Activated CD4-positive, alpha-beta memory T cell treated with anti-CD3 and anti-CD28 coated beads for 36 hours (primary cell): Measurements from ENCODE around the gene PLEKHH1. TPM values are rescaled to one million over a fixed set of nuclear protein-coding genes. Genes with fewer than 3 reads are reported as not detected.
A peak's percentile ranks its signal among the peaks of the same experiment; 100 is the strongest.
"Not testable (repeated sequence)": the region's sequence is repeated elsewhere in the genome, so short reads cannot be mapped to it uniquely, and the experiment has no call there.

Experiments
- CTCF ChIA-PET: fragments of 350-600 bp; sonication (Branson Sonifier 250); formaldehyde crosslinking; loops from one replicate; lab custom pipeline; 2021; ENCODE audit warnings: antibody characterized with exemption, inconsistent platforms; lab: Charles Lee
- POLR2A ChIA-PET: fragments of 350-600 bp; sonication (Branson Sonifier 250); formaldehyde crosslinking; loops from one replicate; lab custom pipeline; 2021; ENCODE audit warnings: antibody characterized with exemption; lab: Charles Lee
- DNase-seq: peaks from one replicate; pipeline ENCODE4 v3.0.0-alpha.2; 2020
- H3K27ac Mint-ChIP-seq: one replicate; pipeline ENCODE4 v1.8.0; 2021; ENCODE audit warnings: mixed read lengths
- H3K27me3 Mint-ChIP-seq: one replicate; pipeline ENCODE4 v1.8.0; 2021; ENCODE audit warnings: mixed read lengths
- H3K36me3 Mint-ChIP-seq: one replicate; pipeline ENCODE4 v1.8.0; 2021; ENCODE audit warnings: mixed read lengths
- H3K4me1 Mint-ChIP-seq: one replicate; pipeline ENCODE4 v1.8.0; 2021; ENCODE audit warnings: low read depth, mixed read lengths
- H3K4me3 Mint-ChIP-seq: one replicate; pipeline ENCODE4 v1.8.0; 2021; ENCODE audit warnings: mild to moderate bottlenecking, mixed read lengths
- H3K9me3 Mint-ChIP-seq: one replicate; pipeline ENCODE4 v1.8.0; 2021; ENCODE audit warnings: mixed read lengths
- intact Hi-C: fragments of 100-400 bp; cut with micrococcal nuclease; formaldehyde crosslinking; loops from one replicate; pipeline ENCODE4 v1.15.1; 2023
- total RNA-seq, 2 experiments: library from RNA; stranded (reverse); gene quantifications; one replicate each; pipeline ENCODE4 v1.2.3, GENCODE V29; 2021

PLEKHH1 gene
- total RNA-seq, 2 experiments from 2014 or later = 1.7 to 1.9 TPM

DNA sequence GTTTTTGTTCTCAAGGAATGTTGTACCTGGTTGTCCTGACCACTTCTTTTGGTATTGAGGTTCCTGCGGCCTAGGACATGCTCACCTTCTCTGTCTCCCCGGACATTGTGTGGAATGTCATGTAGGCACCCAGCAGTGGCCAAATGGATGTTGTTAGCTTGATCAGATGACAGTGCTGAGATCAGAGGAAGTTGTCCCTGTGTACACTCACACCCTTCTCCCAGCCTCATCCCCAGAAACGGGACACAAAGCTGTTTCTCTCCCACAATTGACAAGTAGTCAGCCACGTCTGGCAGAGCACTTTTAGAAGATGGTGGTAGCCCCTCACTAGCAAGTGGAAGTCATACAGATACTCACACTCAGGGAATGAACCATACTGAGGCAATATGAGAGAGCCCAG is 3.0 kb downstream of the PLEKHH1 start:
- no peaks in the 10 kb centered on the region for H3K36me3 Mint-ChIP-seq
- H3K4me1 Mint-ChIP-seq = peaks cover 4% of the 10 kb centered on the region
- DNase-seq = no peak
- H3K4me3 Mint-ChIP-seq = no peak overlapping the region
- H3K27me3 Mint-ChIP-seq = peaks cover 23% of the 10 kb centered on the region
- POLR2A ChIA-PET = no interaction called here
- intact Hi-C loops = no loop called here
- H3K9me3 Mint-ChIP-seq = no peaks in the 10 kb centered on the region
- H3K27ac Mint-ChIP-seq = no peak overlapping the region
- CTCF ChIA-PET = interaction anchor here (2.4 to 3.2 kb wide), 2 partner anchors 9 to 35 kb away, joined by 10 to 14 read pairs; no protein-coding TSS in a partner anchor

DNA sequence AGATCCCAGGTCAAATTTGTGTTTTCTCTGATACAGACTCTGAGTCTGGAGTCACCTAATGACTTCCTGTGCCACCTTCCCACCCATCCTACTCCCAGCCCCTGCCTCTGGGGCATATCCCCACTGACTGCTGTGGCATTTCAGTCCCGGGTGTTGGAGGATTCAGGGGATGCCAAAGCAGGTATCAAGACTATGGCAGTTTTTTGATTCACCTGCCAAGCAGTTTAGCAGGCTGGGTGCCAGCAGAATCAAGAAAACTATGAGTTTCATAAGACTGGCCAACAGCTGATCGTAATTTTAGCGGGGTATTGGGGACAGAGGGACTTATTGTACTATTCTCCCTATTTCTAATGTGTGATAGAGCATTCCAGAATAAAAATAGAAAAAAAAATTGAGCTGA is 4.6 kb downstream of the PLEKHH1 start:
- no peak overlapping the region for H3K4me3 Mint-ChIP-seq
- peaks cover 5% of the 10 kb centered on the region for H3K4me1 Mint-ChIP-seq
- POLR2A ChIA-PET = no interaction called here
- intact Hi-C loops = no loop called here
- no peak overlapping the region for H3K27ac Mint-ChIP-seq
- H3K27me3 Mint-ChIP-seq = peaks cover 26% of the 10 kb centered on the region
- no peak for DNase-seq
- no peaks in the 10 kb centered on the region for H3K9me3 Mint-ChIP-seq
- CTCF ChIA-PET = interaction anchor here (2.3 to 3.2 kb wide), 2 partner anchors 33 to 111 kb away, joined by 12 to 14 read pairs; no protein-coding TSS in a partner anchor
- no peaks in the 10 kb centered on the region for H3K36me3 Mint-ChIP-seq

DNA sequence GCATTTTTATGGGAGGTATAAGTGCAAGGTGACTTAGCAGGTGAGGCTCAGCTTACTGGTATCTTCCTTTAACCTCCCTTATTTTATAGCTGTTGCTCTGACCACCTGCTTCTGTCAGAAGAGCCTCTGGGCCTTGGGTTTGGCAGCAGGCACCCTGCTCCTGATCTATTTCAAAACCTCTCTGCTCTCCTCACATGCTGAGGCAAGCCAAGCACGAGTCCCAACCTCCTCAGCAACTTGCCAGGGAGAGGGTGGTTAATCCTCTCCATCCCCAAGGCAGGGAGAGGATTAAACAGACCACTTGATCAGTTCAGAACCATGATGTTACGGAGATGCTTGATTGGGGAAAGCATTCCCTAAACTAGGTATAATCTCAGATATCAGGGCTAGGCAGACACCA is 5.4 kb downstream of the PLEKHH1 start:
- POLR2A ChIA-PET = no interaction called here
- Mint-ChIP-seq H3K27me3 (peaks cover 31% of the 10 kb centered on the region), H3K27ac (no peak overlapping the region), H3K9me3 (no peaks in the 10 kb centered on the region), H3K36me3 (no peaks in the 10 kb centered on the region), H3K4me1 (peaks cover 5% of the 10 kb centered on the region), H3K4me3 (no peak overlapping the region)
- CTCF ChIA-PET = interaction anchor here (0.6 to 3.2 kb wide), 3 partner anchors 32 to 112 kb away, joined by 3 to 14 read pairs (median 12); no protein-coding TSS in a partner anchor
- intact Hi-C loops = no loop called here
- DNase-seq = no peak

GRCh38 chr14:67539116-67539515 is 6.0 kb downstream of the PLEKHH1 start:
- Mint-ChIP-seq H3K36me3 (no peaks in the 10 kb centered on the region), H3K4me1 (peaks cover 5% of the 10 kb centered on the region), H3K27me3 (peaks cover 27% of the 10 kb centered on the region), H3K9me3 (no peaks in the 10 kb centered on the region), H3K27ac (no peak overlapping the region), H3K4me3 (no peak overlapping the region)
- intact Hi-C loops = no loop called here
- CTCF ChIA-PET = interaction anchor here (0.6 to 4.0 kb wide), 2 partner anchors 13 to 109 kb away, joined by 3 to 26 read pairs; no protein-coding TSS in a partner anchor
- POLR2A ChIA-PET = no interaction called here
- DNase-seq = no peak

- H3K9me3 Mint-ChIP-seq = peaks cover 3% of the 10 kb centered on the region
- H3K4me1 Mint-ChIP-seq = peaks cover 5% of the 10 kb centered on the region
- ChIA-PET CTCF (interaction anchor here (1.0 to 4.0 kb wide), 4 partner anchors 13 to 115 kb away, joined by 3 to 26 read pairs (median 8); no protein-coding TSS in a partner anchor), POLR2A (no interaction called here)
- H3K4me3 Mint-ChIP-seq = peak overlapping the region; percentile 50
- no peak overlapping the region for H3K27ac Mint-ChIP-seq
- intact Hi-C loops = no loop called here
- peaks cover 2% of the 10 kb centered on the region for H3K36me3 Mint-ChIP-seq
- DNase-seq = peak; percentile 37
- H3K27me3 Mint-ChIP-seq = peaks cover 22% of the 10 kb centered on the region
Measured at GRCh38 chr14:67541448-67542387, 8.6 kb downstream of the PLEKHH1 start.

DNA sequence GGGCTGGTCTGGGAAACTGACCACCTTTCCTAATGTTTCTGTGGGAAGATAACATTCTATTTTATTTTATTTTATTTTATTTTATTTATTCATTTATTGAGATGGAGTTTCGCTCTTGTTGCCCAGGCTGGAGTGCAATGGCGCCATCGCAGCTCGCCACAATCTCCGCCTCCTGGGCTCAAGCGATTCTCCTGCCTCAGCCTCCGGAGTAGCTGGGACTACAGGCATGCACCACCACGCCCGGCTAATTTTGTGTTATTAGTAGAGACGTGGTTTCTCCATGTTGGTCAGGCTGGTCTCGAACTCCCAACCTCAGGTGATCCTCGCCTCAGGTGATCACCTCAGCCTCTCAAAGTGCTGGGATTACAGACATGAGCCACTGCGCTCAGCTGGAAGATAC is 9.5 kb downstream of the PLEKHH1 start:
- intact Hi-C loops, POLR2A ChIA-PET, H3K36me3 Mint-ChIP-seq, H3K27ac Mint-ChIP-seq, H3K4me1 Mint-ChIP-seq, H3K9me3 Mint-ChIP-seq, DNase-seq, H3K4me3 Mint-ChIP-seq: not testable (repeated sequence)
- CTCF ChIA-PET = interaction anchor here (1.7 to 4.0 kb wide), 3 partner anchors 16 to 116 kb away, joined by 4 to 26 read pairs (median 11); no protein-coding TSS in a partner anchor
- peaks cover 22% of the 10 kb centered on the region for H3K27me3 Mint-ChIP-seq

- Mint-ChIP-seq H3K9me3 (peaks cover 3% of the 10 kb centered on the region), H3K27ac (no peak overlapping the region), H3K36me3 (peaks cover 2% of the 10 kb centered on the region), H3K27me3 (peaks cover 22% of the 10 kb centered on the region), H3K4me3 (no peak overlapping the region), H3K4me1 (peaks cover 5% of the 10 kb centered on the region)
- POLR2A ChIA-PET = no interaction called here
- intact Hi-C loops = no loop called here
- CTCF ChIA-PET = no interaction called here
- DNase-seq = no peak
Measured at GRCh38 chr14:67544590-67544989, 11.5 kb downstream of the PLEKHH1 start.

- CTCF ChIA-PET = no interaction called here
- peaks cover 12% of the 10 kb centered on the region for H3K27me3 Mint-ChIP-seq
Measured at GRCh38 chr14:67547224-67547780, 14.2 kb downstream of the PLEKHH1 start.

GRCh38 chr14:67549734-67550133 is 16.6 kb downstream of the PLEKHH1 start:
- Mint-ChIP-seq H3K4me3 (no peak overlapping the region), H3K36me3 (no peaks in the 10 kb centered on the region), H3K27ac (no peak overlapping the region), H3K4me1 (no peaks in the 10 kb centered on the region), H3K27me3 (no peaks in the 10 kb centered on the region), H3K9me3 (no peaks in the 10 kb centered on the region)
- POLR2A ChIA-PET = no interaction called here
- CTCF ChIA-PET = interaction anchor here (3.0 kb wide), 1 partner anchor 21 kb away, joined by 18 read pairs; no protein-coding TSS in a partner anchor
- no peak for DNase-seq
- intact Hi-C loops = no loop called here

More at GRCh38 chr14:67547224-67547780, 14.2 kb downstream of the PLEKHH1 start:
- H3K36me3 Mint-ChIP-seq = peaks cover 2% of the 10 kb centered on the region
- H3K4me1 Mint-ChIP-seq = no peaks in the 10 kb centered on the region
- intact Hi-C loops = no loop called here
- POLR2A ChIA-PET = no interaction called here
- DNase-seq = no peak
- no peak overlapping the region for H3K4me3 Mint-ChIP-seq
- H3K27ac Mint-ChIP-seq = no peak overlapping the region
- peaks cover 3% of the 10 kb centered on the region for H3K9me3 Mint-ChIP-seq

GRCh38 chr14:67551123-67551522 is 18.0 kb downstream of the PLEKHH1 start:
- H3K4me1 Mint-ChIP-seq = no peaks in the 10 kb centered on the region
- H3K27ac Mint-ChIP-seq = no peak overlapping the region
- H3K4me3 Mint-ChIP-seq = no peak overlapping the region
- POLR2A ChIA-PET = no interaction called here
- intact Hi-C loops = no loop called here
- H3K27me3 Mint-ChIP-seq = no peaks in the 10 kb centered on the region
- DNase-seq = no peak
- H3K9me3 Mint-ChIP-seq = no peaks in the 10 kb centered on the region
- no peaks in the 10 kb centered on the region for H3K36me3 Mint-ChIP-seq
- CTCF ChIA-PET = interaction anchor here (3.0 kb wide), 1 partner anchor 20 kb away, joined by 18 read pairs; no protein-coding TSS in a partner anchor

DNA sequence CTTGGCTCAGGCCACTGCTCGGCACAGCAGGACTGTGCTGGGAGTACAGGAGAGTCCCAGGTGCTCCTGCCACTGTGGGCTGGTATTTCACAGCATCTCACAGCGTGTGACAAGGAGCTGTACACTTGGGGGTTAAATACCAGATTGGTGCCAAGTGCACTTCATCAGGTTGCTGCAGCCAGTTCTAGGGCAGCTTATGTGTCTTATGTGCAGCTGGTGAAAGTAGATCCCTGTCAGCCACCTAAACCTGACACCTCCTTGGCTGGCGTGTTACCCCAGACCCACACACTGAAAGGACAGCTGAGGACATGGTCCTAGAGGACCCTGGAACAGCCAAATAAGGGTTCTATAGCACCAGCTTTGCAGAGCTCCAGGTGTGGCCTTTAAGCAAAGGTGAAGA is 18.9 kb downstream of the PLEKHH1 start:
- CTCF ChIA-PET = interaction anchor here (0.9 to 3.0 kb wide), 2 partner anchors 19 to 124 kb away, joined by 3 to 18 read pairs; no protein-coding TSS in a partner anchor
- Mint-ChIP-seq H3K9me3 (no peaks in the 10 kb centered on the region), H3K36me3 (no peaks in the 10 kb centered on the region), H3K4me1 (no peaks in the 10 kb centered on the region), H3K27ac (no peak overlapping the region), H3K27me3 (no peaks in the 10 kb centered on the region), H3K4me3 (no peak overlapping the region)
- intact Hi-C loops = no loop called here
- POLR2A ChIA-PET = no interaction called here
- DNase-seq = no peak

DNA sequence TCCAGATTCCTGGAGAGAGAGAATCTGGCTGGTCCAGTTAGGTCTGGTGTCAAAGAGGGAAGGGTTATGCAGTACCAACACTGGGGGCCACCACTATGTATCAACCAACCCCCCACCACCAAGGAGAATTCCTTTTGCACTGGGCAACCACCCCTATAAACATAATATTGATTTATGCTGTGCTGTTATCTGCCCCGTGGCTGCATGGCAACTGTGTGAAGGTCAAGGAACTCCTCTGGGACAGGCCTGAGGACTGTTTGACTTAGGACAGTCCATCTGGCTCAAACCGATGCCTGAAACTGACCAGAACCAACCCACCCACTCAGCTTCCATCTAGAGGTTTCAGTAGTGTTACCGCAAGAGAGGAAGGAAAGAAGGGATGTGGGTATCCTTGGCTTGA is 20.5 kb downstream of the PLEKHH1 start:
- Mint-ChIP-seq H3K4me3 (no peak overlapping the region), H3K27me3 (no peaks in the 10 kb centered on the region), H3K27ac (no peak overlapping the region), H3K4me1 (no peaks in the 10 kb centered on the region), H3K36me3 (no peaks in the 10 kb centered on the region), H3K9me3 (no peaks in the 10 kb centered on the region)
- CTCF ChIA-PET = no interaction called here
- intact Hi-C loops = no loop called here
- DNase-seq = no peak
- POLR2A ChIA-PET = no interaction called here
